ENCODE data around the gene THTPA. TPM values are rescaled to one million over a fixed set of nuclear protein-coding genes. Genes with fewer than 3 reads are reported as not detected.

The THTPA gene
- total and polyA plus RNA-seq, 2 of the 4 experiments (the other 2 are of a cell fraction), result 5.0 to 9.2 TPM

DNA sequence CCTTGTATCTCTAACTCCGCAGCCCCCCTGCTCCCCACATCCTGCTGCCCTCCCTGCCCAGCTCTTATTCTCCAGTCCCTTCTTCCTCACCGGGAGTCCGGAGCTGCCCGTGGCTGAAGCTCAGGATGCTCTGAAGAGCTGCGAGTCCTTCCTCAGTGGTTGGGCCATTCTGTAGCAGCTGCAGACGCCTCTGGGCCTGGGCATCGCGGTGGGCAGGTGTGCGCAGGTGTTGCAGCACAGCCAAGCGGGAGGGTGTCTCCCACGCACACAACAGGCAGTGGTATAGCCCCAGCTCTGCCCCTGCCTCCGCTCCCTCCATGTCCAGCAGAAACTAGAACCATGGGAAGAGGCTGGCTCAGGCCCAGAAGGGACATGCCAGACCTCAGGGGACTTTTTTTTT lies 24.7 kb upstream of the THTPA start:
- in situ Hi-C loops (cut with MboI; ENCODE audit: low sequenced_read_pairs), result no loop called here
- H3K27ac ChIP-seq (ENCODE audit: insufficient read depth, low read length), result no peak overlapping the region

More for the DNA sequence above, 24.7 kb upstream of the THTPA start:
- H4K8ac ChIP-seq (ENCODE audit: low read depth in 2 of 2, low read length in 2 of 2), result no peak overlapping the region
- 87% methylated on average over 3 of the region's 12 CpGs; no CpG with 5 or more reads in 1 of the 2 experiments for WGBS, 2 experiments (ENCODE audit: extremely low coverage in 2 of 2, insufficient read length in 1 of 2)
- H4K5ac ChIP-seq (ENCODE audit: low read depth, low read length), result no peak overlapping the region
- ATAC-seq (ENCODE audit: low read depth), result no peak
- no peak overlapping the region for H3K14ac ChIP-seq (replicated peaks; ENCODE audit: low read depth, low read length)
- no peaks in the 10 kb centered on the region for H3K27me3 ChIP-seq (ENCODE audit: control insufficient read depth, insufficient read depth, low read length)
- H4K20me1 ChIP-seq (ENCODE audit: insufficient read depth, low read length), result no peaks in the 10 kb centered on the region
- no peak overlapping the region for H2BK20ac ChIP-seq (ENCODE audit: low read depth, low read length)
- no peak overlapping the region for H4K91ac ChIP-seq (ENCODE audit: insufficient read depth, low read depth, low read length)
- H2AK5ac ChIP-seq (ENCODE audit: low read depth, low read length), result no peak overlapping the region
- no peak overlapping the region for H3K4ac ChIP-seq (ENCODE audit: low read depth, low read length)
- no peak overlapping the region for H2BK120ac ChIP-seq (ENCODE audit: low read depth, low read length)
- H3K9ac ChIP-seq (ENCODE audit: low read depth, low read length), result no peak overlapping the region
- CTCF ChIA-PET, result no interaction called here
- H3K18ac ChIP-seq (ENCODE audit: low read depth, low read length), result no peak overlapping the region
- H3K9me3 ChIP-seq (ENCODE audit: control insufficient read depth, insufficient read depth, low read length), result no peaks in the 10 kb centered on the region
- no peak overlapping the region for H3K56ac ChIP-seq (ENCODE audit: extremely low read depth, insufficient read depth, low read length)
- H3K4me2 ChIP-seq (ENCODE audit: low read depth, low read length), result no peak overlapping the region
- no peak overlapping the region for H3K4me3 ChIP-seq (ENCODE audit: insufficient read depth, low read depth, low read length)
- TF ChIP-seq CHD1 (IDR thresholded peaks at IDR 0.05; ENCODE audit: low read depth, low read length), result no peak
- TF ChIP-seq POLR2A (IDR thresholded peaks at IDR 0.05; ENCODE audit: low read depth, low read length), result no peak
- TF ChIP-seq SMC3 (IDR thresholded peaks at IDR 0.05; ENCODE audit: low read depth, low read length), result no peak
- TF ChIP-seq FOS (IDR thresholded peaks at IDR 0.05; ENCODE audit: low read depth, low read length), result no peak
- TF ChIP-seq USF2 (IDR thresholded peaks at IDR 0.05; ENCODE audit: low read depth, low read length), result no peak
- no peak for DNase-seq
- POLR2A ChIA-PET (ENCODE audit: unreplicated experiment), result no interaction called here
- no peak overlapping the region for H2BK5ac ChIP-seq (ENCODE audit: low read depth, low read length, poor library complexity, severe bottlenecking)
- dilution Hi-C loops (cut with HindIII; ENCODE audit: low sequenced_read_pairs, unreplicated experiment), result no loop called here
- no TSS peak for BruUV-seq (replicated peaks)
- intact Hi-C loops (cut with micrococcal nuclease), result no loop called here
- H3K23ac ChIP-seq (ENCODE audit: low read depth, low read length), result no peak overlapping the region
- H2BK15ac ChIP-seq (ENCODE audit: low read depth, low read length), result no peak overlapping the region
- no peaks in the 10 kb centered on the region for H3K36me3 ChIP-seq (ENCODE audit: control insufficient read depth, insufficient read depth, low read length)
- no peaks in the 10 kb centered on the region for H3K79me1 ChIP-seq (ENCODE audit: low read depth in 1 of 2, low read length in 2 of 2)
- H2AK9ac ChIP-seq (replicated peaks; ENCODE audit: low read depth, low read length, poor library complexity), result peak overlapping the region; percentile 19
- H3K9me1 ChIP-seq (ENCODE audit: insufficient read depth, low read length), result no peaks in the 10 kb centered on the region
- no peaks in the 10 kb centered on the region for H3K4me1 ChIP-seq (ENCODE audit: control insufficient read depth, insufficient read depth, low read length)
- no peak overlapping the region for H2AFZ ChIP-seq (replicated peaks; ENCODE audit: low read length, poor library complexity)

All from IMR-90 (cell line).